Epithelial cell of proximal tubule (primary cell): Measurements from ENCODE around the gene B4GAT1. TPM values are rescaled to one million over a fixed set of nuclear protein-coding genes. Genes with fewer than 3 reads are reported as not detected.

ENCODE experiments used
- DNase-seq: peaks from one replicate; pipeline ENCODE4 v3.0.0-alpha.2; 2011; ENCODE audit warnings: low read depth
- H3K4me3 ChIP-seq: 2 replicates; pipeline ENCODE4 v1.5.1; 2011; ENCODE audit warnings: low read depth, mild to moderate bottlenecking, low read length
- CTCF ChIP-seq: conservative IDR thresholded peaks from 2 replicates; pipeline ENCODE4 v1.5.1; 2012; ENCODE audit warnings: low read depth, mild to moderate bottlenecking, low read length
- total RNA-seq: library from RNA; depleted of rRNA; stranded (reverse); fragments of >200 nt; gene quantifications from 2 replicates; pipeline ENCODE4 v1.2.3, GENCODE V29; 2015

The B4GAT1 gene
- total RNA-seq, 1 donor from 2014 or later = 32.0 TPM

GRCh38 chr11:66328302-66329144 is 18.9 kb downstream of the B4GAT1 start:
- H3K4me3 ChIP-seq = no peak overlapping the region
- TF ChIP-seq CTCF = peak; percentile 92
- DNase-seq = no peak

- TF ChIP-seq CTCF = no peak
- DNase-seq = no peak
- no peak overlapping the region for H3K4me3 ChIP-seq
Observed at GRCh38 chr11:66328031-66328301, 19.5 kb downstream of the B4GAT1 start.

- peak; percentile 8 for TF ChIP-seq CTCF
- no peak overlapping the region for H3K4me3 ChIP-seq
- no peak for DNase-seq
Observed at GRCh38 chr11:66327171-66328030, 20.0 kb downstream of the B4GAT1 start.

GRCh38 chr11:66326261-66327111 is 20.9 kb downstream of the B4GAT1 start:
- no peak for TF ChIP-seq CTCF
- no peak overlapping the region for H3K4me3 ChIP-seq
- DNase-seq = no peak

GRCh38 chr11:66325263-66325671 is 22.2 kb downstream of the B4GAT1 start:
- DNase-seq = no peak
- H3K4me3 ChIP-seq = no peak overlapping the region
- TF ChIP-seq CTCF = no peak

- no peak for TF ChIP-seq CTCF
- no peak for DNase-seq
- H3K4me3 ChIP-seq = no peak overlapping the region
Observed at GRCh38 chr11:66324664-66325063, 22.8 kb downstream of the B4GAT1 start.
